H1 (cell line): Measurements from ENCODE around the gene RPL18A. TPM values are rescaled to one million over a fixed set of nuclear protein-coding genes. Genes with fewer than 3 reads are reported as not detected.

ENCODE experiments used
- POLR2AphosphoS5 ChIP-seq: IDR thresholded peaks from 2 replicates; pipeline ENCODE4 v1.6.1; 2011; ENCODE audit warnings: low read depth, low read length
- TAF1 ChIP-seq: IDR thresholded peaks from 2 replicates; pipeline ENCODE4 v1.6.1; 2011; ENCODE audit warnings: mild to moderate bottlenecking, low read depth, low read length
- TBP ChIP-seq: IDR thresholded peaks from 2 replicates; pipeline ENCODE4 v1.6.1; 2011; ENCODE audit warnings: low read depth, low read length, improper control_type of control experiment
- YY1 ChIP-seq: IDR thresholded peaks from 2 replicates; pipeline ENCODE4 v1.6.1; 2011; ENCODE audit warnings: low read depth, mild to moderate bottlenecking, low read length
- polyA plus RNA-seq, 7 experiments: library from polyadenylated mRNA; depleted of rRNA in 3 of 7; stranded (reverse) in 5 of 7; unstranded in 2 of 7; fragments of >200 nt in 5 of 7; fragments of 200-250 nt in 2 of 7; gene quantifications; 1 replicate in 5 of 7; 2 replicates in 1 of 7; 4 replicates in 1 of 7; pipeline versions ENCODE4 v1.2.1 to v1.2.3, GENCODE V29; 2011 to 2013; ENCODE audit warnings: missing spikeins in 2 of 7, mixed read lengths in 2 of 7
- total RNA-seq: library from RNA; stranded (reverse); fragmentation: NEBNext Ultra II Directional; extraction: Animal tissue kit (Norgen Biotek cat#: 25700); gene quantifications from 2 replicates; pipeline ENCODE4 v1.2.1, GENCODE V29; 2021

Gene RPL18A
- total and polyA plus RNA-seq, 2 of the 8 experiments (the other 6 are each of a cell fraction or from before 2014, with no cell fraction given) = 2,749 to 3,938 TPM

DNA sequence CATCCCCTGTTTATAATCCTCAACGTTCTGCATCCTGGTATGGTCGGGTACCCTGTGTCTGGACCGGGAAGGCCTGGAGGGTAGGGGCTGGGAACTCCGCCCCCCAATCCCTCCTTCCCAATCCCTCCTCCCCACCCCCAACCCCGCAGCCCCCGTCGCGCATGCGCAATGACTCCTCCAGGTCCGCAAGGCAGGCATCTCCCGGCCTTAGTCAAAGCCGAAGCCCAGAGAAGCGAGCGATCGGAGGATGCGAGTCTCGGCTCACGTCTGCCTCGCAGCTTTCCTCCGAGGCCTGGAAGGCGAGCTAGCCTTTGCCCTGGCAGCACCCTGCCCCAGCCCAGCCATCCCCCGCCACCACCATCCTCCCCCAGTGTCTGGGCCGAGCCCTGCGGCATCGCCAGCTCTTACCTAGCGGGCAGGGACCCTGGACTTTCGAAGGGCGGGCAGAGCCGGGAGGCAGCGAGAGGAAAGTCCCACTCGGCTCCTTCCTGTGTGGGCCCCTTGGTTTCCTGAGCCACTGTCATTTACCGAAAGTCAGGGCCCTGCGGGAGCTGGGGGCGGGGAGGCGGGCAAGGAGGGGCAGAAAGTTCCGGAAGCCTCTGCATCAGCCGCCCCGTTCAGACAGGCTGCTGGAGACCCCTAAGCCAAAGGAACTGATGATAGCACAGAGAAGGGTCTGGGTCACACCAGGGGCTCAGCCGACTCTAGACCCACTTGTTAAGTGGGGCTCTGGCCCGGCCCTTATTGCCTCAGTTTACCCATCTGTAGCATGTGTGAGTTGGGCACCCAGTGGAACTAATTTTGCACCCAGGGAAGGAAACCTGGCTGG is 12.0 kb upstream of the RPL18A start, which contains the start of gene JAK3 (continued):
- TF ChIP-seq YY1 (no peak), POLR2AphosphoS5 (peak; percentile 54; the same call in 1 of the 2 replicates), TBP (peak; percentile 61; the same call in 1 of the 2 replicates), TAF1 (0 out of 2 replicates have a peak, but pooled peaks have one; percentile 52)
